GM12801 (cell line): ENCODE data around the gene STYK1.

Experiments
- CTCF ChIP-seq: IDR thresholded peaks from one replicate; pipeline ENCODE4 v1.5.1; 2011; ENCODE audit warnings: control low read depth; ENCODE audit not compliant: insufficient read length; ENCODE audit errors: extremely low read depth

STYK1 gene

GRCh38 chr12:10620078-10620779, 53.6 kb downstream of the STYK1 start:
- no peak for TF ChIP-seq CTCF

- no peak for TF ChIP-seq CTCF
Observed at GRCh38 chr12:10618338-10618987, 55.4 kb downstream of the STYK1 start.

- no peak for TF ChIP-seq CTCF
Observed at GRCh38 chr12:10617863-10618262, 56.0 kb downstream of the STYK1 start.

- no peak for TF ChIP-seq CTCF
Observed at GRCh38 chr12:10615532-10615931, 58.3 kb downstream of the STYK1 start.

GRCh38 chr12:10614056-10614370, 59.8 kb downstream of the STYK1 start:
- TF ChIP-seq CTCF, result no peak

GRCh38 chr12:10613349-10614055, 60.4 kb downstream of the STYK1 start, which contains the start of gene MAGOHB:
Gene MAGOHB, minus strand, starts transcription at chr12:10613609. Its CDS starts 77 bp downstream, at chr12:10613532.
- TF ChIP-seq CTCF, result no peak

GRCh38 chr12:10612984-10613348, 60.9 kb downstream of the STYK1 start:
- no peak for TF ChIP-seq CTCF
